Stimulated activated CD8-positive, alpha-beta memory T cell treated with anti-CD3 and anti-CD28 coated beads, Interleukin-12 subunit alpha, Interleukin-12 subunit beta, amount 100 ng/mL, for 24 hours (primary cell): ENCODE measurements around the gene CTNNA2.

ENCODE experiments used
- DNase-seq: peaks from one replicate; pipeline ENCODE4 v3.0.0-alpha.2; 2020; ENCODE audit errors: extremely low read depth

Gene CTNNA2

GRCh38 chr2:80326861-80327260, 814.0 kb downstream of the CTNNA2 start:
- no peak for DNase-seq

- no peak for DNase-seq
Observed at GRCh38 chr2:80328159-80328571, 815.3 kb downstream of the CTNNA2 start.

GRCh38 chr2:80329491-80329890, 816.6 kb downstream of the CTNNA2 start:
- no peak for DNase-seq

- no peak for DNase-seq
Observed at GRCh38 chr2:80330527-80331450, 817.9 kb downstream of the CTNNA2 start.

GRCh38 chr2:80333886-80334285, 821.0 kb downstream of the CTNNA2 start:
- no peak for DNase-seq

GRCh38 chr2:80335411-80335810, 822.6 kb downstream of the CTNNA2 start:
- no peak for DNase-seq

- no peak for DNase-seq
Observed at GRCh38 chr2:80338794-80339193, 825.9 kb downstream of the CTNNA2 start.

- DNase-seq = no peak
Observed at GRCh38 chr2:80340022-80340421, 827.2 kb downstream of the CTNNA2 start.

GRCh38 chr2:80348078-80348477, 835.2 kb downstream of the CTNNA2 start:
- no peak for DNase-seq

GRCh38 chr2:80348953-80349352, 836.1 kb downstream of the CTNNA2 start:
- DNase-seq = no peak

- DNase-seq = no peak
Observed at GRCh38 chr2:80351231-80351630, 838.4 kb downstream of the CTNNA2 start.

- DNase-seq = no peak
Observed at GRCh38 chr2:80354858-80355257, 842.0 kb downstream of the CTNNA2 start.

- no peak for DNase-seq
Observed at GRCh38 chr2:80361904-80362303, 849.1 kb downstream of the CTNNA2 start.

- DNase-seq = no peak
Observed at GRCh38 chr2:80363330-80363729, 850.5 kb downstream of the CTNNA2 start.

GRCh38 chr2:80363791-80364349, 851.0 kb downstream of the CTNNA2 start:
- DNase-seq = no peak

- no peak for DNase-seq
Observed at GRCh38 chr2:80364524-80365212, 851.8 kb downstream of the CTNNA2 start.

- no peak for DNase-seq
Observed at GRCh38 chr2:80365762-80366161, 852.9 kb downstream of the CTNNA2 start.

- DNase-seq = no peak
Observed at GRCh38 chr2:80370375-80371009, 857.6 kb downstream of the CTNNA2 start.

- DNase-seq = no peak
Observed at GRCh38 chr2:80374105-80374504, 861.3 kb downstream of the CTNNA2 start.

GRCh38 chr2:80377071-80377470, 864.2 kb downstream of the CTNNA2 start:
- no peak for DNase-seq

- no peak for DNase-seq
Observed at GRCh38 chr2:80380736-80381135, 867.9 kb downstream of the CTNNA2 start.

GRCh38 chr2:80381666-80382065, 868.8 kb downstream of the CTNNA2 start:
- DNase-seq = no peak
